Adrenal gland (tissue), 12 donors: ENCODE results near the gene SIGLEC1. TPM values are rescaled to one million over a fixed set of nuclear protein-coding genes. Genes with fewer than 3 reads are reported as not detected.
A peak's percentile ranks its signal among the peaks of the same experiment; 100 is the strongest.

ENCODE experiments used
- DNase-seq, 7 donors: peaks; one replicate each; pipeline ENCODE4 v3.0.0-alpha.2; 2019 to 2020
- H3K27ac ChIP-seq, 5 donors: fragments of 200-600 bp; sonication (generic) in 4 of 5; 1 replicate in 3 of 5; 2 replicates in 2 of 5; pipeline versions ENCODE4 v1.5.1 to v1.8.0; 2016 to 2020; ENCODE audit warnings: mild to moderate bottlenecking in 1 of 5
- H3K27me3 ChIP-seq: fragments of 200-600 bp; 2 replicates; pipeline ENCODE4 v1.8.0; 2021
- H3K36me3 ChIP-seq, 2 donors: fragments of 200-600 bp; replicated peaks in 1 of 2; 1 replicate in 1 of 2; 2 replicates in 1 of 2; pipeline versions ENCODE4 v1.5.1 to v1.8.0; 2018 to 2022
- H3K4me1 ChIP-seq, 2 donors: fragments of 200-600 bp; replicated peaks in 1 of 2; 1 replicate in 1 of 2; 2 replicates in 1 of 2; pipeline versions ENCODE4 v1.5.1 to v1.8.0; 2018 to 2021
- H3K4me3 ChIP-seq, 4 donors: fragments of 200-600 bp; sonication (generic) in 3 of 4; one replicate each; pipeline ENCODE4 v1.5.1; 2016 to 2018
- H3K9me3 ChIP-seq, 3 donors: fragments of 200-600 bp; sonication (generic) in 1 of 3; replicated peaks in 1 of 3; 1 replicate in 2 of 3; 2 replicates in 1 of 3; pipeline versions ENCODE4 v1.5.1 to v1.8.0; 2016 to 2021
- POLR2A ChIP-seq, 2 donors: fragments of 450-650 bp; IDR thresholded peaks; one replicate each; pipeline ENCODE4 v1.6.1; 2017; ENCODE audit warnings: antibody characterized with exemption in 2 of 2, mild to moderate bottlenecking in 2 of 2, moderate library complexity in 1 of 2
- WGBS, 4 donors: extraction: QIAGEN DNeasy Blood & Tissue Kit in 2 of 4; methylation state at CpG; one replicate each; pipeline versions ENCODE4 v1.1.5 to v1.1.7; 2013 to 2017; 5-methylcytosine and 5-hydroxymethylcytosine counted together
- intact Hi-C, 2 donors: fragments of 100-400 bp; cut with DNase I; formaldehyde crosslinking; loops; one replicate each; pipeline versions ENCODE4 v1.14.1 to v1.15.0; 2022 to 2023
- polyA plus RNA-seq, 3 donors: library from polyadenylated mRNA; stranded (reverse); fragments of 200-250 nt in 2 of 3; fragments of 350-450 nt in 1 of 3; fragmentation: Illumina TruSeq in 1 of 3; extraction: RNeasy Lipid Tissue Mini Kit (QIAGEN cat#74804) in 1 of 3; gene quantifications; one replicate each; pipeline ENCODE4 v1.2.3, GENCODE V29; 2013 to 2014
- total RNA-seq, 9 donors: library from RNA; depleted of rRNA in 4 of 9; stranded (reverse); fragments of >200 nt in 4 of 9; fragments of 120-200 nt in 1 of 9; fragmentation: NEBNext Ultra II Directional in 1 of 9; extraction: Animal tissue kit (Norgen Biotek cat#: 25700) in 1 of 9; gene quantifications; one replicate each; pipeline versions ENCODE4 v1.1.0 to v1.2.4, GENCODE V29; 2013 to 2023
- TF ChIP-seq, protein P1 (sequence below), 6 experiments: fragments of 450-650 bp in 4 of 6; fragments of 200-600 bp in 2 of 6; sonication (generic) in 1 of 6; IDR thresholded peaks; 1 replicate in 5 of 6; 2 replicates in 1 of 6; pipeline versions ENCODE4 v1.5.1 to v1.8.0; 2016 to 2021; ENCODE audit warnings: antibody characterized with exemption in 6 of 6, mild to moderate bottlenecking in 2 of 6, moderate library complexity in 1 of 6
- donor health status: healthy with polysubstance abuse.
- donor health status: Bipolar disorder and iron deficiency.
- donor health status: DM: yes; HTN: yes; CAD: no.
- donor health status: DM: no; HTN: no; CAD: no.
- donor health status: DM: no; HTN: no; CAD: no.
- donor health status: DM: yes; HTN: yes; CAD: no.

Gene SIGLEC1
- total and polyA plus RNA-seq, 12 donors, result 0.33 to 47.2 (median 28.7) TPM

DNA sequence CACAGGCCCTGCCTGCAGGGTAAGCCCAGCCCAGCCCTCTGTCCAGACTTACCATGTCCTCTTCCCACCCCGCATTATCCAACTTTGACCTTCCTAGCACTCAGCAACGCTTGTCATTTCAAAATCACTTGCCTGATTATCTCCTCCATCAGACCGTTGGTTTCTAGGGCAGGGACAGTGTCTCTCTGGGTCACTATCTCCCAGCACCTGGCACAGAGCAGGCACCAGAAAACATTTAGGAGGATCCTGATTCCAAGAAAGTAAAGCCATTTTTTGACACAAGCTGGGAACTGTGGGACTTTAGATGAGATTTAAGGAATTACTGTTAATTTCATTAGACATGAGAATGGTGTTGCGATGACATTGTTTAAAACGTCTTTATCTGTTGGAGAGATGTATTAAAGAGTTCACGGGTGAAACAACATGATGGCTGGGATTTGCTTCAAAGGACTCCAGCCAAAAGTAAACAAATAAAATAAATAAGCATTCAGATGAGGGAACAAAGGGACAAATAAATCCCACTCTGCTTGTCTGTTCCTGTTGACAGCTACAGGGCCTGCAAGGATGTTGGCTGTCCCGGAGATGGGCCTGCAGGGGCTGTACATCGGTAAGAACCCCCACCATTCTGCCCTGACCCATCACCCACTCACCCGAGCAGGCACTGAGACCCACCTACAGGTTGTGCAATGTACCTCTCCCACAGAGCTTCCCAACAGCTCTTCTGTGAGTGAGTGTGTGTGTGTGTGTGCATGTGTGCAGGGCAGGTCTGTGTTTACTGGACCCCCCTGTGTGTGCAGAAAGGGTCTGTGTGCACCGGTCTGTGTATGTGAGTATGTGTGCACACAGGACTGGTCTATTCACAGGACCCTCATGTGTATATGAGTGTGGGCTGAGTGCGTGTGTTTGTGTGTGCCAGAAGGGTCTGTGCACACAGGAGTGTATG is 26.0 kb upstream of the SIGLEC1 start:
- Histone ChIP-seq H3K9me3 (no peaks in the 10 kb centered on the region), H3K27me3 (no peaks in the 10 kb centered on the region), H3K36me3 (no peaks in the 10 kb centered on the region), H3K27ac (no peak overlapping the region), H3K4me1 (no peaks in the 10 kb centered on the region), H3K4me3 (no peak overlapping the region)
- DNase-seq, result peak in 1 of 7 donors; percentile 14
- intact Hi-C loops, result no loop called here
- 59 to 66% (median 63%) methylated on average over 11 of the region's 11 CpGs for WGBS, 4 donors
- no peak for TF ChIP-seq POLR2A (IDR thresholded peaks at IDR 0.05)
- TF ChIP-seq, protein P1, sequence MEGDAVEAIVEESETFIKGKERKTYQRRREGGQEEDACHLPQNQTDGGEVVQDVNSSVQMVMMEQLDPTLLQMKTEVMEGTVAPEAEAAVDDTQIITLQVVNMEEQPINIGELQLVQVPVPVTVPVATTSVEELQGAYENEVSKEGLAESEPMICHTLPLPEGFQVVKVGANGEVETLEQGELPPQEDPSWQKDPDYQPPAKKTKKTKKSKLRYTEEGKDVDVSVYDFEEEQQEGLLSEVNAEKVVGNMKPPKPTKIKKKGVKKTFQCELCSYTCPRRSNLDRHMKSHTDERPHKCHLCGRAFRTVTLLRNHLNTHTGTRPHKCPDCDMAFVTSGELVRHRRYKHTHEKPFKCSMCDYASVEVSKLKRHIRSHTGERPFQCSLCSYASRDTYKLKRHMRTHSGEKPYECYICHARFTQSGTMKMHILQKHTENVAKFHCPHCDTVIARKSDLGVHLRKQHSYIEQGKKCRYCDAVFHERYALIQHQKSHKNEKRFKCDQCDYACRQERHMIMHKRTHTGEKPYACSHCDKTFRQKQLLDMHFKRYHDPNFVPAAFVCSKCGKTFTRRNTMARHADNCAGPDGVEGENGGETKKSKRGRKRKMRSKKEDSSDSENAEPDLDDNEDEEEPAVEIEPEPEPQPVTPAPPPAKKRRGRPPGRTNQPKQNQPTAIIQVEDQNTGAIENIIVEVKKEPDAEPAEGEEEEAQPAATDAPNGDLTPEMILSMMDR (IDR thresholded peaks at IDR 0.05), result no peak

DNA sequence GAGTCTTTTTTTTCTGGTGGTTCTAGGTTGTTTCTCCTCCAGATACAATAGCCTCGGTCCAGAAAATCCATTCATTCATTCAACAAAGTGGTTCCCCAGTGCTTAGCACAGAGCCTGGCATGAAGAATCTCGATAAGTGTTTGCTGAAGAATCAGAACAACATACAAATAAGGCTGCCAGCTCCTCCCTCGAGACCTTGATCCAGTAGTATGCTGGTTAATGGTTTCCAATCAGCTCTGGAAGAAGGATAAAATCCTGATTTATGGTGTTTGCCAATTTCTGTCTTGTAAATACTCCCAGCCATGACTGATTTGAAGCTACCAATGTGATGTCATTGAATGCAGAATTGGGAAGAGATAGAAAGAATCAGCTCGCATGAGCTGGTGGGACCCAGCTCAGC is 23.4 kb upstream of the SIGLEC1 start:
- Histone ChIP-seq H3K4me3 (no peak overlapping the region), H3K4me1 (no peaks in the 10 kb centered on the region), H3K27me3 (peaks cover 6% of the 10 kb centered on the region), H3K9me3 (no peaks in the 10 kb centered on the region), H3K27ac (no peak overlapping the region), H3K36me3 (no peaks in the 10 kb centered on the region)
- 72 to 86% (median 84%) methylated on average over 4 of the region's 4 CpGs for WGBS, 4 donors
- DNase-seq, result no peak
- TF ChIP-seq POLR2A (IDR thresholded peaks at IDR 0.05), result no peak
- intact Hi-C loops, result no loop called here

DNA sequence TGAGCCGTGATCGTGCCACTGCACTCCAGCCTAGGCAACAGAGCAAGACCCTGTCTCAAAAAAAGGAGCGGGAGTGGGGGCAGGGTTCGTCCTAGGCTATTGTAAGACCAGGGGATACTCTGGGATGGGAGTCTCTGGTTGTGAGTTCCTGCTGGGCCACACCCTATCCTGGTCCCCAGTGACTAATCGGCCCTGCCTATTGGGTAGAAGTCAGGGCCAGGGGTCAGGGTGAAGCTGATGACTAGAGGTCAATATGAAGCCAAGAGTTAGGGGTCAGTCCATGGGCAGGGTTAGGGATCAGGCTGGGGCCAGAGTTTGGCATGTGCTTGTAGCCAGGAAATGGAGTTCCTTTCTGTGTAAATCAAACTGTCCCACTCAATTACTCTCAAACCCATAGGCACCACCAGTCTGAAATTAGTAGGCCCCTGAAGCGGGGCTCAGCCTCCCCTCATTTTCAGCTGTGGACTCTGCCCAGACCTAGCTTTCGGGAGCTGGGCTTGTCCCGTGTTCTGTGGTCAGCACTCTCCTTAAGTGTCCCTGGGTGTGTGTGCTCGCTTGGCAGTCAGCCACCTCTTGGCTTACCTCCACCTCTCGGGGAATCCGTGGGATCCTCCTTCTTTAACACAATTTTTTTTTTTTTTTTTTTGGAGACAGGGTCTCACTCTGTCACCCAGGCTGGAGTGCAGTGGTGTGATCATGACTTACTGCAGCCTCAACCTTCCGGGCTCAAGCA is 21.9 kb upstream of the SIGLEC1 start:
- Histone ChIP-seq H3K27me3 (peaks cover 6% of the 10 kb centered on the region), H3K27ac (peak overlapping the region in 1 of 5 donors; percentile 48), H3K36me3 (no peaks in the 10 kb centered on the region), H3K9me3 (no peaks in the 10 kb centered on the region), H3K4me1 (no peaks in the 10 kb centered on the region), H3K4me3 (no peak overlapping the region)
- intact Hi-C loops, result no loop called here
- WGBS, 4 donors, result 57 to 63% (median 59%) methylated on average over 11 to 12 of the region's 12 CpGs
- peak in 4 of 7 donors; percentile 42 to 68 (median 52) for DNase-seq
- no peak for TF ChIP-seq POLR2A (IDR thresholded peaks at IDR 0.05)
- TF ChIP-seq, protein P1 (IDR thresholded peaks at IDR 0.05), result no peak

DNA sequence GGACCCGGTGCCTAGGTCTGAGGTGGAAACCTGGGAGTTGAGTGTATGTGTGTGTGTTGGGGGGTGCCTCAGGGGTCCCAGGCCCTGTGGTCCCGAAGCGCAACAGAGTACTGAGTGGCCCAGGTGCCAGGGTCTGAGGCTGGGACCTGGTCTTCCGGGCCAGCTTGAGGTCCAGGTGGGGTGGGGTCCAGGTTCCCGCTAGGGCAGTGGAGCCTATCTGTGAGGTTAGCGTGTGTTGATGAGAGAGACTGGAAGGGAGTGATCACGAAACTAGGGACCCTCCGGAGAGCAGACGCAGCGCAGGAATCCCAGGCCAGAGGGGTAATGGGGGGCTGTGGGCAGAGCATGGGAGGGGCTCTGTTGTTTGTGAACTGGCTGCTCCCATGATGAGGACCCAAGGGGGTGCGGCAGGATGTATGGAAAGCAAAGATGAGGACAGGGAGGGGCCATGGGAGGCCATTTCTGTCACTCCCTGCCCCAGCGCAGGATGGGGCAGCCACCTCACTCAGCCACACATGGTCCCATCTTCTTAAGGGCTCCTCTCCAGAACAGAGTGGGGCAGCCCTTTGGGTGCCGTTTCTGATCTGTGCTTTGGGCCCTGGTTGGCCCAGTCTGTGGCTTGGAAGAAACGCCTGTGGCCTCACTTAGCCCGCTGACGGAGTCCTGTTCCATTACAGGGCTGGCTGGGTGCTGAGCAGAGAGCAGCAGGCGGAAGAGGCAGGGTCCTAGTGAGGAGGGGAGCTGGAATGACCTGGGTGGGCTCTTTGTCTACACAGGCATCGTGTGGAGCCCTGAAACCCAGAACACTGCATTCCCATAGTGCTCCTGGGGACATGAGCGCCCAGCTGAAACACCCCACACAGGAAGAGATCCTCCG is 21.0 kb upstream of the SIGLEC1 start:
- Histone ChIP-seq H3K9me3 (no peaks in the 10 kb centered on the region), H3K4me3 (peak overlapping the region in 1 of 4 donors; percentile 38), H3K36me3 (no peaks in the 10 kb centered on the region), H3K4me1 (no peaks in the 10 kb centered on the region), H3K27ac (peak overlapping the region in 1 of 5 donors; percentile 48), H3K27me3 (peaks cover 6% of the 10 kb centered on the region)
- no peak for TF ChIP-seq POLR2A (IDR thresholded peaks at IDR 0.05)
- TF ChIP-seq, protein P1 (IDR thresholded peaks at IDR 0.05), result no peak
- no peak for DNase-seq
- 79 to 83% (median 81%) methylated on average over 13 to 20 of the region's 20 CpGs for WGBS, 4 donors
- intact Hi-C loops, result no loop called here
